Panc1 (cell line): ENCODE measurements around the gene MDH1. TPM values are rescaled to one million over a fixed set of nuclear protein-coding genes. Genes with fewer than 3 reads are reported as not detected.

ENCODE experiments used
- ATAC-seq: fragments of 200-7000 bp; cut with Tn5 transposase; 2 replicates; pipeline ENCODE4 v1.9.1; 2020; ENCODE audit warnings: mild to moderate bottlenecking, moderate library complexity
- BruUV-seq: library from RNA; stranded (reverse); fragments of 400-500 nt; replicated peaks from 2 replicates; lab custom pipeline; 2021; lab: Mats Ljungman, UMichigan
- CTCF ChIA-PET: fragments of 300-600 bp; sonication (Branson Sonifier 250); formaldehyde crosslinking; loops from one replicate; lab custom pipeline; 2022; ENCODE audit warnings: antibody characterized with exemption; lab: Charles Lee
- POLR2A ChIA-PET: fragments of 300-600 bp; sonication (Branson Sonifier 250); formaldehyde crosslinking; loops from one replicate; lab custom pipeline; 2022; ENCODE audit warnings: antibody characterized with exemption; lab: Charles Lee
- DNase-seq: peaks from one replicate; pipeline ENCODE4 v3.0.0-alpha.2; 2010; ENCODE audit warnings: low read depth, low spot score
- H3K27ac ChIP-seq: 2 replicates; pipeline ENCODE4 v1.5.1; 2011; ENCODE audit warnings: mild to moderate bottlenecking, low read length, inconsistent platforms
- H3K27me3 ChIP-seq: fragments of 200-500 bp; sonication (Bioruptor generic); 2 replicates; pipeline ENCODE4 v1.6.0; 2014; ENCODE audit warnings: low read length, inconsistent platforms; ENCODE audit not compliant: control insufficient read depth, insufficient read depth
- H3K36me3 ChIP-seq: fragments of 200-500 bp; sonication (Bioruptor generic); 2 replicates; pipeline ENCODE4 v1.5.1; 2014; ENCODE audit warnings: inconsistent platforms, mild to moderate bottlenecking, low read length, moderate library complexity; ENCODE audit not compliant: control insufficient read depth, insufficient read depth
- H3K4me1 ChIP-seq: 2 replicates; pipeline ENCODE4 v1.5.1; 2011; ENCODE audit warnings: inconsistent platforms, mild to moderate bottlenecking, low read length, moderate library complexity; ENCODE audit not compliant: control insufficient read depth, insufficient read depth
- H3K4me3 ChIP-seq, 2 experiments: 2 replicates each; pipeline ENCODE4 v1.5.1; 2011 to 2012; ENCODE audit warnings: low read depth in 2 of 2, low read length in 2 of 2, mild to moderate bottlenecking in 2 of 2, inconsistent platforms in 1 of 2, moderate library complexity in 1 of 2
- H3K9me3 ChIP-seq: fragments of 200-500 bp; sonication (Bioruptor generic); 2 replicates; pipeline ENCODE4 v1.5.1; 2014; ENCODE audit warnings: low read depth, mild to moderate bottlenecking, inconsistent platforms, low read length, moderate library complexity; ENCODE audit not compliant: control insufficient read depth, insufficient read depth
- CTCF ChIP-seq: fragments of 450-650 bp; IDR thresholded peaks from 2 replicates; pipeline ENCODE4 v1.5.1; 2017; ENCODE audit warnings: mild to moderate bottlenecking
- POLR2AphosphoS5 ChIP-seq: IDR thresholded peaks from 2 replicates; pipeline ENCODE4 v1.6.1; 2012; ENCODE audit warnings: mild to moderate bottlenecking, low read depth, low read length, moderate library complexity
- REST ChIP-seq, 2 experiments: IDR thresholded peaks; 2 replicates each; pipeline ENCODE4 v1.6.1; 2011 to 2012; ENCODE audit warnings: low read depth in 2 of 2, control low read depth in 1 of 2, low read length in 1 of 2, mild to moderate bottlenecking in 1 of 2, moderate library complexity in 1 of 2; ENCODE audit not compliant: insufficient read depth in 1 of 2
- SIN3A ChIP-seq: IDR thresholded peaks from 2 replicates; pipeline ENCODE4 v1.6.1; 2012; ENCODE audit warnings: low read depth, mild to moderate bottlenecking, low read length, moderate library complexity, borderline replicate concordance; ENCODE audit not compliant: insufficient read depth
- TCF7L2 ChIP-seq: IDR thresholded peaks from 2 replicates; pipeline ENCODE4 v1.6.1; 2011; ENCODE audit warnings: mild to moderate bottlenecking, low read depth, low read length, inconsistent platforms
- in situ Hi-C: cut with HindIII; loops from 2 replicates; pipeline ENCODE4 v1.10.0; 2016; ENCODE audit warnings: low sequenced_read_pairs, low pct_unique_long_range_greater_than_20kb
- intact Hi-C: fragments of 100-400 bp; cut with micrococcal nuclease; formaldehyde crosslinking; loops from one replicate; pipeline ENCODE4 v1.10.0; 2022; ENCODE audit not compliant: unreplicated experiment
- total RNA-seq: library from RNA; stranded (reverse); gene quantifications from one replicate; pipeline ENCODE4 v1.2.1, GENCODE V29; 2021; ENCODE audit not compliant: unreplicated experiment

Gene MDH1
- total RNA-seq, 1 experiment from 2014 or later: 200 TPM

GRCh38 chr2:63544017-63544627, 44.6 kb upstream of the MDH1 start:
- Histone ChIP-seq H3K27ac (no peak overlapping the region), H3K4me3 (no peak overlapping the region), H3K27me3 (no peaks in the 10 kb centered on the region), H3K9me3 (no peaks in the 10 kb centered on the region), H3K36me3 (no peaks in the 10 kb centered on the region), H3K4me1 (no peaks in the 10 kb centered on the region)
- ATAC-seq (no peak), DNase-seq (no peak)
- in situ Hi-C loops (no loop called here), intact Hi-C loops (no loop called here)
- BruUV-seq: no TSS peak
- TF ChIP-seq CTCF: peak; percentile 68; the same call in 1 of the 2 replicates
- no peak for TF ChIP-seq TCF7L2
- ChIA-PET POLR2A (no interaction called here), CTCF (interaction anchor here (0.6 kb wide), 1 partner anchor 435 kb away, joined by 3 read pairs; no protein-coding TSS in a partner anchor)

GRCh38 chr2:63545023-63545422, 43.7 kb upstream of the MDH1 start:
- DNase-seq: no peak
- no peaks in the 10 kb centered on the region for H3K4me1 ChIP-seq
- no peak for ATAC-seq
- no peak for TF ChIP-seq REST (IDR thresholded peaks at IDR 0.05; ENCODE audit: insufficient read depth in 1 of 2, low read depth in 2 of 2, low read length in 1 of 2)
- TF ChIP-seq TCF7L2: no peak
- no peak for TF ChIP-seq POLR2AphosphoS5
- TF ChIP-seq SIN3A: no peak
- H3K4me3 ChIP-seq: no peak overlapping the region
- intact Hi-C loops: no loop called here
- no peaks in the 10 kb centered on the region for H3K36me3 ChIP-seq
- H3K27me3 ChIP-seq: no peaks in the 10 kb centered on the region
- no peaks in the 10 kb centered on the region for H3K9me3 ChIP-seq
- H3K27ac ChIP-seq: no peak overlapping the region
- BruUV-seq: no TSS peak
- POLR2A ChIA-PET: no interaction called here
- in situ Hi-C loops: no loop called here
- CTCF ChIA-PET: no interaction called here

GRCh38 chr2:63553049-63553448, 35.7 kb upstream of the MDH1 start:
- no peak for TF ChIP-seq SIN3A
- TF ChIP-seq TCF7L2: no peak
- no peak for TF ChIP-seq CTCF
- no peak for TF ChIP-seq POLR2AphosphoS5
- no peak for TF ChIP-seq REST (IDR thresholded peaks at IDR 0.05; ENCODE audit: insufficient read depth in 1 of 2, low read depth in 2 of 2, low read length in 1 of 2)
- no peak for ATAC-seq
- no TSS peak for BruUV-seq

More at GRCh38 chr2:63553049-63553448, 35.7 kb upstream of the MDH1 start:
- ChIA-PET POLR2A (no interaction called here), CTCF (no interaction called here)
- DNase-seq: no peak
- H3K27me3 ChIP-seq: no peaks in the 10 kb centered on the region
- intact Hi-C loops (no loop called here), in situ Hi-C loops (no loop called here)
- no peaks in the 10 kb centered on the region for H3K9me3 ChIP-seq
- H3K27ac ChIP-seq: no peak overlapping the region
- H3K36me3 ChIP-seq: no peaks in the 10 kb centered on the region
- no peak overlapping the region for H3K4me3 ChIP-seq
- H3K4me1 ChIP-seq: no peaks in the 10 kb centered on the region
